ENCODE results near the gene CYB561D2.

The CYB561D2 gene

DNA sequence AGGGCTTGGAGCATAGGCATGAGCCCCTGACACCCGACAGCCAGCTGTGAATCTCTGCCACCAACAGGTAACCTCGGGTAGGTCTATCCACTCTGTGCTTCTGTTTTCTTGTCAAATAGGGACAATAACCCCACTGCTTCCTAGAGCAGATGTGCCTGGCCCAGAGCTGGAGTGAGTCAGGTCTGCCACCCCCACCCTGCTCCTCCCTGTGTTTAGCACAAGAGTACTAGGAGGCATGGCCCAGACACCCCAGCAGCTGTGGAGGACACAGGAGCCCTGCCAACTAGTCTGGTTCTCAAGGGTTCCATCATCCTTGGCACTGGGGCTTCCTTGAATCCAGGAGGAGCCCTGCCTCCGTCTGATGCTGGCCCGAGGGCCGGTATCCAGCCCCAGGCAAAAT, 42.4 kb downstream of the CYB561D2 start:
- no peak for DNase-seq

DNA sequence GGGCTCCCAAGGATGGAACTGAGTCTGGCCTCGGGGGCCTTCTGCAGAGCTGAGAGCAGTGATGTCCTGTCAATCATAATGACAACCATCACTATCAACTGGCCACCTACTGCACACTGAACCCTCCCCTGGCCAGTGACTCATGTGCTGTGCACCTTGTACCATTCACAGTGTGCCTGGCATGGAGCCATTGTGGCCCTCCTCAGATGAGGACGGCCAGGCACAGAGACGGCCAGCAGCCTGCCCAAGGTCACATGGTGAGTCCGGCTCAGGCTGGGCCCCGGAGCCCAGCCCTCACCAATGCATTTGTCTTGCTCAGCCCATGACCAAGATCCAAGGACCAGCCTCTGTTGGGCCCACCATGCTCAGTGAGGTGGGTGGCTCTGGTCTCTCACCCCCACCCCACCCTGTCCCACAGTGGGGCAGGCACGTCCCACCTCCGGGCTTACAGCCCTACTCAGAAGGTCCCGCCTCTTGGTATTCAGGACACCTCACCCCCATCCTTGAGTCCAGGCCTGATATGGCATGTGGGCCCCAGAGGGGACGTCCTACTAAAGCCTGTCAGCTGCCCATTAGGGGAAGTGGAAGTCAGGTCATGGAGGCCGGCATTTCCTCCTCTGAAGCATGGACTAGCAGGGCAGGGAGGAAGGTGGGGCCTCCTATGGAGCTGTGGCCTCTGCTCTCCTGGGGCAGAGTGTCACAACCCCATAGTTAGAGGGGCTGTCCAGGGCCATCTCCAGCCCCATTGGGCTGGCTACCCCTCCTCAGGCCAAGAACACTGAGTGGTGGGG, 44.6 kb downstream of the CYB561D2 start:
- no peak for DNase-seq

DNA sequence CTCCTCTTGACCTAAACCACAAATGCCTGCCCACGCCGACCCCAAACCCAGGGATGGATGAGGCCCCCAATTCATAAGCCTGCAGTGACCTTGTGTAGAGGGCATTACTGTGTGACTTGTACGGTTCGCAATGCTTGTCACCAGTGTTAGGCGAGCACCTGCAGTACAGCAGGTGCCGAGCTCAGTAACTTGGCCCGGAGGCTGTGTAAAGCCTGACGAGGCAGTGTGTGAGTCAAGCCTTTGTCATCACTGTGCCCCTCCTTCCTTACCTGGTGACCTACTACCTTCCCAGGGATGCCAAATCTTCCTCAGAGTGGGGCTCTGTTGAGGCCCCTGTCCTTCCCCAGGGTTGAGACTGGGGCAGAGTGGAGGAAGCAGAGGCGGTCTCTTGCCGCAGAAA, 45.8 kb downstream of the CYB561D2 start:
- DNase-seq: no peak

DNA sequence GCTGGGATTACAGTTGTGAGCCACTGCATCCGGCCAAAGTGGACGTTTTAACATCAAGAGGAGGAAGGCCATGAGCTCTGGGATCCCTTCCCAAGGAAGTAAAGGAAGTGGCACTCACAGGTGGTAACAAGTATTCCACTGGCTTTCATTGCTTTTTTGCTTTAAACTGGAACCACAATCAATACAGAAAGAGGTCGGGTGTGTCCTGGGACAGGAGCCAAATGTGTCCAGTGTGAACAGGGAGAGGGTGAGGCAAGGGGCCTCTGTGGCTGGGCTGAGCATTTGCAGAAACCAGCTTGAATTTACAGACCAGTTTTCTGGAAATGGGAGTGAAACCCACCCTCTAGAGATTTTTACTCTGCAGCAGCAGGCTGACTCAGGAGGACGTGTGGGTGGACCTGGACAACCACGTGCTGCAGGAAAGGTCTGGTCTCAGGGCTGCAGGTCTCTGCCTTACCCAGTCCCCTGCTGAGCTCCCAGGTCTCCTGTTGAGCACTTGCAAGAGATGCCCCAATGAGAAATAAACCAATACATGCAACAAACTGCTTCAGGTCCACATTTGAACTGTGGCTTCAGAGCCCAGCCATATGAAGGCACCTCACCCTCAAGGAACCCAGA, 51.4 kb downstream of the CYB561D2 start:
- no peak for DNase-seq
